Upper lobe of right lung (tissue), 1 donor: Measurements from ENCODE around the gene ARF1. TPM values are rescaled to one million over a fixed set of nuclear protein-coding genes. Genes with fewer than 3 reads are reported as not detected.

Experiments
- ATAC-seq: fragments of 200-7000 bp; cut with Tn5 transposase; one replicate; pipeline ENCODE4 v1.9.1; 2020; ENCODE audit warnings: mild to moderate bottlenecking, moderate library complexity
- DNase-seq: peaks from one replicate; pipeline ENCODE4 v3.0.0-alpha.2; 2020
- H3K27ac ChIP-seq: fragments of 200-600 bp; one replicate; pipeline ENCODE4 v1.8.0; 2022
- H3K27me3 ChIP-seq: fragments of 200-600 bp; one replicate; pipeline ENCODE4 v1.8.0; 2022; ENCODE audit warnings: mild to moderate bottlenecking
- H3K36me3 ChIP-seq: fragments of 200-600 bp; one replicate; pipeline ENCODE4 v1.8.0; 2022
- H3K4me1 ChIP-seq: fragments of 200-600 bp; one replicate; pipeline ENCODE4 v1.8.0; 2022
- H3K4me3 ChIP-seq: fragments of 200-600 bp; one replicate; pipeline ENCODE4 v1.8.0; 2022; ENCODE audit warnings: mild to moderate bottlenecking
- H3K9me3 ChIP-seq: fragments of 200-600 bp; one replicate; pipeline ENCODE4 v1.8.0; 2022
- intact Hi-C: fragments of 100-400 bp; cut with DNase I; formaldehyde crosslinking; loops from one replicate; pipeline ENCODE4 v1.11.0; 2022
- total RNA-seq: library from RNA; stranded (reverse); fragmentation: NEBNext Ultra II Directional; extraction: Animal tissue kit (Norgen Biotek cat#: 25700); gene quantifications from one replicate; pipeline ENCODE4 v1.2.1, GENCODE V29; 2021
- TF ChIP-seq, protein P1 (sequence below): fragments of 200-600 bp; IDR thresholded peaks from one replicate; pipeline ENCODE4 v1.8.0; 2022; ENCODE audit warnings: antibody characterized with exemption
- donor health status: DM: no; HTN: yes; CAD: no; lungs with severe emphysema.

Gene ARF1
- total RNA-seq, 1 donor from 2014 or later: 397 TPM

DNA sequence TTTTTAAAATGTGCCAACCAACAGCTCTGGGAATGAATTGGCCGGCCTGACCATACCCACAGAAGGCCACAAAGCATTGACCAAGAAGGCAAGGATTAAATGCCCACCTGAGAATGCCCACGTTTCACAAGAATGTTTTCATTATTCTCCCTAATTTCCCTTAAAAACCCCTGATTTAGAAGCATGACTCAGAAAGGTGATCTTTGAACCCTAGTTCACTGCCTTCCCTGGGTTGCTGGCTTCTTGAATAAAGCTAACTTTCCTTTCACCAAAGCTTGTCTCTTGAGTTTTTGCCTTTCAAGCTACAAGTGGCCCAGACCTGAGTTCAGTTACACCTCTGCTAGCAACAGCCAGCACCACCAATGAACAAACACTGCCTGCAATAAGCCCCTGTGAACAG, 41.0 kb downstream of the ARF1 start:
- Histone ChIP-seq H3K4me1 (no peaks in the 10 kb centered on the region), H3K36me3 (no peaks in the 10 kb centered on the region), H3K9me3 (no peaks in the 10 kb centered on the region), H3K4me3 (no peak overlapping the region), H3K27me3 (no peaks in the 10 kb centered on the region), H3K27ac (no peak overlapping the region)
- intact Hi-C loops: no loop called here
- DNase-seq (no peak), ATAC-seq (no peak)
- TF ChIP-seq, protein P1, sequence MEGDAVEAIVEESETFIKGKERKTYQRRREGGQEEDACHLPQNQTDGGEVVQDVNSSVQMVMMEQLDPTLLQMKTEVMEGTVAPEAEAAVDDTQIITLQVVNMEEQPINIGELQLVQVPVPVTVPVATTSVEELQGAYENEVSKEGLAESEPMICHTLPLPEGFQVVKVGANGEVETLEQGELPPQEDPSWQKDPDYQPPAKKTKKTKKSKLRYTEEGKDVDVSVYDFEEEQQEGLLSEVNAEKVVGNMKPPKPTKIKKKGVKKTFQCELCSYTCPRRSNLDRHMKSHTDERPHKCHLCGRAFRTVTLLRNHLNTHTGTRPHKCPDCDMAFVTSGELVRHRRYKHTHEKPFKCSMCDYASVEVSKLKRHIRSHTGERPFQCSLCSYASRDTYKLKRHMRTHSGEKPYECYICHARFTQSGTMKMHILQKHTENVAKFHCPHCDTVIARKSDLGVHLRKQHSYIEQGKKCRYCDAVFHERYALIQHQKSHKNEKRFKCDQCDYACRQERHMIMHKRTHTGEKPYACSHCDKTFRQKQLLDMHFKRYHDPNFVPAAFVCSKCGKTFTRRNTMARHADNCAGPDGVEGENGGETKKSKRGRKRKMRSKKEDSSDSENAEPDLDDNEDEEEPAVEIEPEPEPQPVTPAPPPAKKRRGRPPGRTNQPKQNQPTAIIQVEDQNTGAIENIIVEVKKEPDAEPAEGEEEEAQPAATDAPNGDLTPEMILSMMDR: no peak

DNA sequence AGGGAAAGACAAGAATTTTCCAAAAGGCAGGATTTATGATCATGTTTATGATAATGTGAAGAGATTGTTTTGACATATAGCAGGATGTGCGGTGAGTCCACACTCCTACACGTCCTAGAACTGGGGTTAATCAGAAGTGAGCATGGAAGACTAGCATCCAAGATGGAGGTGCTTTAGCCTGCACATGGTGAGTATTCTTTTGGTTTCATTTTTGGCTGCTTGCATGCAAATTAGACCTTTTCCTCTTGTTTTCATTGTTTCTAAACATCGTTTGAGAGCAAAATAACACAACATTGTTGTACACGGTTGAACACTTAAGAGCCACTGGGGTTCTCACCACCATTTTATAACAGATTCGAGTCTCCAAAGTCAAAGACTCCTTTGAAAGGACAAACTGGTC, 42.7 kb downstream of the ARF1 start:
- H3K27me3 ChIP-seq: no peaks in the 10 kb centered on the region
- DNase-seq: no peak
- H3K4me1 ChIP-seq: no peaks in the 10 kb centered on the region
- TF ChIP-seq, protein P1: no peak
- no peak for ATAC-seq
- intact Hi-C loops: no loop called here
- no peak overlapping the region for H3K4me3 ChIP-seq
- H3K9me3 ChIP-seq: no peaks in the 10 kb centered on the region
- H3K36me3 ChIP-seq: no peaks in the 10 kb centered on the region
- H3K27ac ChIP-seq: no peak overlapping the region

DNA sequence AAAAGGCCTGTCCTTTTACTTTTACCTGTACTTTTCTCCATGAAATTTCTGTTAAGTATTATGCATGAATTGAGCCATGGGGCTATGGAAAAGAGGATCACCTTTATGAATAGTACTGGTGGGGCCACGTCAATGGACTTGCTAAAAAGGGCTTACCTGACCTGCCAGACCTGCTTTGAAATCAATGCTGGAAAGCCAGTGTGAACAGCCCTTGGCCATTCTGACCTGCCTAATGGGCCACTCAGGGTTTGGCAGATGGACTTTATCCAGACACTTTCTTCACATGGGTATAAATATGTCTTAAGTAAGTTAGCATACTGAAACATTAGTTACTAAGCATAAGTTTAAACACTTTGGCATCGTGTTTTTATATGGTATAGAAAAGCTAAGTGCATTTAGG, 49.3 kb downstream of the ARF1 start:
- ATAC-seq (no peak), DNase-seq (no peak)
- Histone ChIP-seq H3K9me3 (no peaks in the 10 kb centered on the region), H3K36me3 (no peaks in the 10 kb centered on the region), H3K27me3 (no peaks in the 10 kb centered on the region), H3K4me1 (peaks cover 4% of the 10 kb centered on the region), H3K27ac (peak overlapping the region; percentile 62), H3K4me3 (no peak overlapping the region)
- TF ChIP-seq, protein P1: no peak
- intact Hi-C loops: no loop called here

DNA sequence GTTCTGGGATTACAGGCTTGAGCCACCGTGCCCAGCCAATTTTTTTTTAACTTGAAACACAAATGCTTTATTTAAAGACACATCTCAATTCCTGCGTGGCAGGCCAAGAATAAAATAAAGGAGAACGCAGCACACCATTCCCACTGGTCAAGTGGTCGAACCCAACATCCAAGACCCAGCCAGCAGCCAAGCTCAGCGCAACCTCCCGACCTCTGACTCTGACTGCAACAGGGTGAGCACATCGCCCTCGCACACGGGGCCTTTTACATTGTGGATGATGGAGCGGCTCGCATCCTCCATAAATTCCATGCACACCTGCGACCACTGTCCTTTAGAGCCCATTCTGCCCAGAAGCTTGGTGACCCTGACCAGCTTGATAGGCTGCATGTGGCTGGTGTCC, 52.1 kb downstream of the ARF1 start:
- no peak overlapping the region for H3K27ac ChIP-seq
- no peaks in the 10 kb centered on the region for H3K36me3 ChIP-seq
- intact Hi-C loops: no loop called here
- no peaks in the 10 kb centered on the region for H3K9me3 ChIP-seq
- TF ChIP-seq, protein P1: no peak
- peaks cover 4% of the 10 kb centered on the region for H3K4me1 ChIP-seq
- no peak for DNase-seq
- no peak overlapping the region for H3K4me3 ChIP-seq
- ATAC-seq: no peak
- H3K27me3 ChIP-seq: no peaks in the 10 kb centered on the region

DNA sequence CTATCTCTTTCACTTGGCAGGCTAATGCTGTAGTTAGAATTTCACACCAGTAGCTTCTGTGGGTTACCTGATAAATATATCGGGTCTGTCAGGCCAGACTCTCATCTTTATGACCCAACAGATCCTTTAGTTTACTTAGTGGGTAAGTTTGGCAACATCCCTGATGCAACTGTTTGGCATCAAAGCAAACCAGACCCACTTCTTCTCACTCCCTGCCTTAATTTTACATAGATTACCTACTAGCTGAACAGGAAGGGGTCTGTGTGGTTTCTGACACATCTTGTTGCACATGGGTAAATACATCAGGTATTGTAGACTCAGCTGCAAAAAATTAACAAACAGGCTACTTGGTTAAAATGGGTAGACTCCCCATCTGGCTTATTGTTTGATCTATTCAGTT, 54.4 kb downstream of the ARF1 start:
- H3K9me3 ChIP-seq: no peaks in the 10 kb centered on the region
- intact Hi-C loops: no loop called here
- peaks cover 10% of the 10 kb centered on the region for H3K4me1 ChIP-seq
- H3K4me3 ChIP-seq: no peak overlapping the region
- ATAC-seq (no peak), DNase-seq (no peak)
- no peaks in the 10 kb centered on the region for H3K27me3 ChIP-seq
- TF ChIP-seq, protein P1: no peak
- no peak overlapping the region for H3K27ac ChIP-seq
- no peaks in the 10 kb centered on the region for H3K36me3 ChIP-seq

DNA sequence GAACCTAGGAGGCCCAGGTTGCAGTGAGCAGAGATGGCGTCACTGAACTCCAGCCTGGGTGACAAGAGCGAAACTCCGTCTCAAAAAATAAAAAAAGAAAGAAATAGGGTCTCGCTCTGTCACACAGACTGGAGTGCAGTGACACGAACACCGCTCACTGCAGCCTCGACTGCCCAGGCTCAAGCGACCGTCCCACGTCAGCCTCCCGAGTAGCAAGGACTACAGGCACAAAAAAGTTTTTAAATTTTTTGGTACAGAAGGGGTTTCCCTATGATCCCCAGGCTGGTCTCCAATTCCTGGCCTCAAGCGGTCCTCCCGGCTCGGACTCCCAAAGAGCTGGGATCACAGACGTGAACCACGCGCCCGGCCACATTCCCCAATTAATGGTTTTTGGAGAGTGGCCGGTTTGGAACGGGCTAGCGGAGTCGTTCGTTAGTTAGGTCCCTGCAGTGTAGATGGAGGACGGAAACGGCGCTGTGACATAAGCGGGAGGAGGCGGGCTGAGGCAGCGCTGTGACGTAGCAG, 57.0 kb downstream of the ARF1 start:
- Histone ChIP-seq H3K27ac (peak overlapping the region; percentile 96), H3K36me3 (no peaks in the 10 kb centered on the region), H3K4me1 (peaks cover 35% of the 10 kb centered on the region), H3K27me3 (no peaks in the 10 kb centered on the region), H3K9me3 (no peaks in the 10 kb centered on the region), H3K4me3 (peak overlapping the region; percentile 97)
- ATAC-seq (no peak), DNase-seq (no peak)
- TF ChIP-seq, protein P1: no peak
- intact Hi-C loops: no loop called here
